GM19023 (cell line): ENCODE results near the gene ATG4D.
A peak's percentile ranks its signal among the peaks of the same experiment; 100 is the strongest.

Source experiments
- ATAC-seq: cut with Tn5 transposase; IDR thresholded peaks from one replicate; pipeline ENCODE4 v1.9.1; 2021; ENCODE audit warnings: mild to moderate bottlenecking, moderate library complexity; ENCODE audit not compliant: unreplicated experiment

ATG4D gene

GRCh38 chr19:10543420-10544241, at the start of gene ATG4D:
Gene ATG4D (plus strand): TSS chr19:10543904. CDS start chr19:10544091, 187 bp downstream.
- ATAC-seq: peak; percentile 76

- ATAC-seq: no peak
Measured at GRCh38 chr19:10497371-10497770, 46.3 kb upstream of the ATG4D start.

GRCh38 chr19:10499550-10500246, 44.0 kb upstream of the ATG4D start:
- ATAC-seq: no peak

GRCh38 chr19:10500247-10500592, 43.5 kb upstream of the ATG4D start:
- no peak for ATAC-seq

- ATAC-seq: peak; percentile 41
Measured at GRCh38 chr19:10501971-10502523, 41.7 kb upstream of the ATG4D start.

GRCh38 chr19:10502524-10503001, 41.1 kb upstream of the ATG4D start:
- ATAC-seq: peak; percentile 84

- ATAC-seq: peak; percentile 29
Measured at GRCh38 chr19:10503002-10503789, 40.5 kb upstream of the ATG4D start, which contains the start of gene KEAP1. Gene KEAP1 (minus strand): TSS chr19:10503356. CDS start chr19:10500033, 3,323 bp downstream.

- ATAC-seq: no peak
Measured at GRCh38 chr19:10505583-10506229, 38.0 kb upstream of the ATG4D start.

GRCh38 chr19:10508036-10508435, 35.7 kb upstream of the ATG4D start:
- no peak for ATAC-seq

GRCh38 chr19:10508707-10509106, 35.0 kb upstream of the ATG4D start:
- no peak for ATAC-seq

- no peak for ATAC-seq
Measured at GRCh38 chr19:10510301-10510802, 33.4 kb upstream of the ATG4D start.

- ATAC-seq: no peak
Measured at GRCh38 chr19:10513223-10513622, 30.5 kb upstream of the ATG4D start.

GRCh38 chr19:10514211-10515145, 29.2 kb upstream of the ATG4D start:
- ATAC-seq: no peak

- ATAC-seq: no peak
Measured at GRCh38 chr19:10516064-10516385, 27.7 kb upstream of the ATG4D start.

GRCh38 chr19:10516671-10517286, 26.9 kb upstream of the ATG4D start:
- ATAC-seq: no peak

- no peak for ATAC-seq
Measured at GRCh38 chr19:10517361-10517759, 26.3 kb upstream of the ATG4D start, which contains the start of gene S1PR5. Gene S1PR5 (minus strand): TSS chr19:10517447. CDS start chr19:10515011, 2,436 bp downstream.

GRCh38 chr19:10517760-10518443, 25.8 kb upstream of the ATG4D start:
- no peak for ATAC-seq
